Suprapubic skin (tissue), 4 donors: Measurements from ENCODE around the gene RELCH. TPM values are rescaled to one million over a fixed set of nuclear protein-coding genes. Genes with fewer than 3 reads are reported as not detected.

Experiments
- DNase-seq, 2 donors: peaks; one replicate each; pipeline ENCODE4 v3.0.0-alpha.2; 2019; ENCODE audit warnings: low spot score in 2 of 2
- H3K27ac ChIP-seq: fragments of 200-600 bp; sonication (generic); one replicate; pipeline ENCODE4 v1.5.1; 2019
- H3K27me3 ChIP-seq: fragments of 200-600 bp; sonication (generic); one replicate; pipeline ENCODE4 v1.5.1; 2019
- H3K36me3 ChIP-seq: fragments of 200-600 bp; sonication (generic); one replicate; pipeline ENCODE4 v1.5.1; 2019
- H3K4me1 ChIP-seq: fragments of 200-600 bp; sonication (generic); one replicate; pipeline ENCODE4 v1.5.1; 2019
- H3K4me3 ChIP-seq: fragments of 200-600 bp; sonication (generic); one replicate; pipeline ENCODE4 v1.5.1; 2019; ENCODE audit warnings: mild to moderate bottlenecking
- H3K9me3 ChIP-seq: fragments of 200-600 bp; sonication (generic); one replicate; pipeline ENCODE4 v1.5.1; 2019
- EP300 ChIP-seq: sonication (generic); formaldehyde crosslinking; IDR thresholded peaks from one replicate; pipeline ENCODE4 v1.6.1; 2017; ENCODE audit warnings: antibody characterized with exemption
- POLR2A ChIP-seq, 2 donors: fragments of 450-650 bp; IDR thresholded peaks; one replicate each; pipeline ENCODE4 v1.6.1; 2017; ENCODE audit warnings: antibody characterized with exemption in 2 of 2, mild to moderate bottlenecking in 2 of 2, moderate library complexity in 2 of 2
- POLR2AphosphoS5 ChIP-seq, 3 donors: sonication (generic); formaldehyde crosslinking; IDR thresholded peaks; one replicate each; pipeline ENCODE4 v1.6.1; 2017; ENCODE audit warnings: antibody characterized with exemption in 3 of 3
- WGBS: methylation state at CpG from one replicate; pipeline ENCODE4 v1.1.5; 2018; 5-methylcytosine and 5-hydroxymethylcytosine counted together
- total RNA-seq, 4 donors: library from RNA; depleted of rRNA; stranded (reverse); fragments of >200 nt; gene quantifications; one replicate each; pipeline ENCODE4 v1.1.0, GENCODE V29; 2016
- TF ChIP-seq, protein P1 (sequence below), 2 donors: fragments of 200-600 bp in 1 of 2; fragments of 450-650 bp in 1 of 2; sonication (generic) in 1 of 2; IDR thresholded peaks; one replicate each; pipeline ENCODE4 v1.5.1; 2016 to 2019; ENCODE audit warnings: antibody characterized with exemption in 2 of 2, mild to moderate bottlenecking in 1 of 2, moderate library complexity in 1 of 2

Gene RELCH
- total RNA-seq, 4 donors from 2014 or later, result 54.2 to 108 (median 61.9) TPM

GRCh38 chr18:62346333-62347088 lies 159.5 kb downstream of the RELCH start:
- H3K4me3 ChIP-seq, result no peak overlapping the region
- TF ChIP-seq POLR2AphosphoS5 (IDR thresholded peaks at IDR 0.05) (no peak), EP300 (no peak), POLR2A (IDR thresholded peaks at IDR 0.05) (no peak)
- TF ChIP-seq, protein P1, sequence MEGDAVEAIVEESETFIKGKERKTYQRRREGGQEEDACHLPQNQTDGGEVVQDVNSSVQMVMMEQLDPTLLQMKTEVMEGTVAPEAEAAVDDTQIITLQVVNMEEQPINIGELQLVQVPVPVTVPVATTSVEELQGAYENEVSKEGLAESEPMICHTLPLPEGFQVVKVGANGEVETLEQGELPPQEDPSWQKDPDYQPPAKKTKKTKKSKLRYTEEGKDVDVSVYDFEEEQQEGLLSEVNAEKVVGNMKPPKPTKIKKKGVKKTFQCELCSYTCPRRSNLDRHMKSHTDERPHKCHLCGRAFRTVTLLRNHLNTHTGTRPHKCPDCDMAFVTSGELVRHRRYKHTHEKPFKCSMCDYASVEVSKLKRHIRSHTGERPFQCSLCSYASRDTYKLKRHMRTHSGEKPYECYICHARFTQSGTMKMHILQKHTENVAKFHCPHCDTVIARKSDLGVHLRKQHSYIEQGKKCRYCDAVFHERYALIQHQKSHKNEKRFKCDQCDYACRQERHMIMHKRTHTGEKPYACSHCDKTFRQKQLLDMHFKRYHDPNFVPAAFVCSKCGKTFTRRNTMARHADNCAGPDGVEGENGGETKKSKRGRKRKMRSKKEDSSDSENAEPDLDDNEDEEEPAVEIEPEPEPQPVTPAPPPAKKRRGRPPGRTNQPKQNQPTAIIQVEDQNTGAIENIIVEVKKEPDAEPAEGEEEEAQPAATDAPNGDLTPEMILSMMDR (IDR thresholded peaks at IDR 0.05), result no peak
- H3K9me3 ChIP-seq, result no peaks in the 10 kb centered on the region
- WGBS, result 90% methylated on average over 7 of the region's 7 CpGs
- H3K4me1 ChIP-seq, result no peaks in the 10 kb centered on the region
- DNase-seq, result no peak
- peaks cover 2% of the 10 kb centered on the region for H3K27me3 ChIP-seq
- no peaks in the 10 kb centered on the region for H3K36me3 ChIP-seq
- no peak overlapping the region for H3K27ac ChIP-seq

DNA sequence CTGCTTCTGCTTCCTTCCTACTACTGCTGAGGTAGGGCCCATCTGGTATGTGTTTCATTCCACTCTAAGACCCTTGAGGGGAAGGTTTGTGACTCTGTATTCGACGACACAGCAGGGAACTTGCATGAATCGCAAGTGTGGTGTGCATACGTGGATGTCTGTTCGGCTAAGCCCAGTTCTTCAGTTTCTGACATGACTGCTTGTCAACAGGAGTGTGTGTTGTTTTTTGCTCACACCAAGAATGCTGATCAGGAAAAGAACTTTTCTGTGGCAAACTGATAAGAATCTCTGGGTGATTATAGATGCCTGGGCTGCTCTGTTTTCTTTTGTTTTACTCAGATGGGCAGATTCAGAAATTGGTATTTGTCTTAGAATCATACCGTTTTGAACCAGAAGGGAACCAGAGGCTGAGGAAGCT lies 160.0 kb downstream of the RELCH start:
- 63% methylated on average over 6 of the region's 6 CpGs for WGBS
- DNase-seq, result no peak

DNA sequence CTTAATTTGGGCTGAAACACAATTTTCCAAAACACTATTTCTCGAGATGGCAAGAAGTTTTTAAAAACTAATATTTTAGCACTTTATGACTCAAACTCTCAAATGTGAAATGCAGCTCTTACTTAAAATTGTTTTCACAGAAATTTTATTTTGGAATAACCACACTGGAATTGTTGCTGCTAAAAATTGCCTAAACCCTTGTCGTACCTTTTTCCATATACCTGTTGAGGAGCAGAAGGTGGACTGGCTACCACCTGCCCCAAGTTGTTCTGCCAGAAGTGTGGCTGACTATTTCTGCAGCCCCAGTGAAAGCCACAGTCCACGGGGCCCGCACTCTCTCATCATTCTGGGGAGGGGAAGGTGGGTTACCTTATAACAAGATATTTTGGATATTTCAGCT lies 161.4 kb downstream of the RELCH start:
- H3K9me3 ChIP-seq, result no peaks in the 10 kb centered on the region
- TF ChIP-seq, protein P1 (IDR thresholded peaks at IDR 0.05), result no peak
- no peak for TF ChIP-seq POLR2A (IDR thresholded peaks at IDR 0.05)
- TF ChIP-seq EP300, result no peak
- no peak for TF ChIP-seq POLR2AphosphoS5 (IDR thresholded peaks at IDR 0.05)
- no peaks in the 10 kb centered on the region for H3K4me1 ChIP-seq
- no peak overlapping the region for H3K27ac ChIP-seq
- H3K36me3 ChIP-seq, result no peaks in the 10 kb centered on the region
- DNase-seq, result no peak
- H3K27me3 ChIP-seq, result peaks cover 2% of the 10 kb centered on the region
- no peak overlapping the region for H3K4me3 ChIP-seq
- 89% methylated on average over 4 of the region's 4 CpGs for WGBS

More for the DNA sequence above, 160.0 kb downstream of the RELCH start:
- Histone ChIP-seq H3K4me1 (no peaks in the 10 kb centered on the region), H3K36me3 (no peaks in the 10 kb centered on the region), H3K4me3 (no peak overlapping the region), H3K9me3 (no peaks in the 10 kb centered on the region), H3K27me3 (peaks cover 2% of the 10 kb centered on the region), H3K27ac (no peak overlapping the region)
- no peak for TF ChIP-seq EP300
- TF ChIP-seq POLR2AphosphoS5 (IDR thresholded peaks at IDR 0.05), result no peak
- TF ChIP-seq POLR2A (IDR thresholded peaks at IDR 0.05), result no peak
- TF ChIP-seq, protein P1 (IDR thresholded peaks at IDR 0.05), result no peak

GRCh38 chr18:62353170-62353569 lies 166.1 kb downstream of the RELCH start:
- H3K9me3 ChIP-seq, result no peaks in the 10 kb centered on the region
- H3K4me3 ChIP-seq, result no peak overlapping the region
- TF ChIP-seq POLR2A (IDR thresholded peaks at IDR 0.05) (no peak), POLR2AphosphoS5 (IDR thresholded peaks at IDR 0.05) (no peak), EP300 (no peak)
- TF ChIP-seq, protein P1 (IDR thresholded peaks at IDR 0.05), result no peak
- no peak overlapping the region for H3K27ac ChIP-seq
- WGBS, result 72% methylated on average over 7 of the region's 7 CpGs
- no peaks in the 10 kb centered on the region for H3K4me1 ChIP-seq
- H3K27me3 ChIP-seq, result no peaks in the 10 kb centered on the region
- no peak for DNase-seq
- no peaks in the 10 kb centered on the region for H3K36me3 ChIP-seq

- Histone ChIP-seq H3K27ac (no peak overlapping the region), H3K9me3 (no peaks in the 10 kb centered on the region), H3K4me3 (no peak overlapping the region), H3K4me1 (no peaks in the 10 kb centered on the region), H3K36me3 (no peaks in the 10 kb centered on the region), H3K27me3 (no peaks in the 10 kb centered on the region)
- DNase-seq, result no peak
- TF ChIP-seq POLR2AphosphoS5 (IDR thresholded peaks at IDR 0.05) (no peak), POLR2A (IDR thresholded peaks at IDR 0.05) (no peak), EP300 (no peak)
- TF ChIP-seq, protein P1 (IDR thresholded peaks at IDR 0.05), result no peak
- WGBS, result 90% methylated on average over 17 of the region's 29 CpGs
Measured at GRCh38 chr18:62354151-62354550, 167.1 kb downstream of the RELCH start.
